Fibroblast of skin of right quadriceps (primary cell): ENCODE data around the gene LHX4.

Source experiments
- DNase-seq: peaks from one replicate; pipeline ENCODE4 v3.0.0-alpha.2; 2013

LHX4 gene

GRCh38 chr1:180275726-180276125, 45.7 kb downstream of the LHX4 start:
- no peak for DNase-seq

DNA sequence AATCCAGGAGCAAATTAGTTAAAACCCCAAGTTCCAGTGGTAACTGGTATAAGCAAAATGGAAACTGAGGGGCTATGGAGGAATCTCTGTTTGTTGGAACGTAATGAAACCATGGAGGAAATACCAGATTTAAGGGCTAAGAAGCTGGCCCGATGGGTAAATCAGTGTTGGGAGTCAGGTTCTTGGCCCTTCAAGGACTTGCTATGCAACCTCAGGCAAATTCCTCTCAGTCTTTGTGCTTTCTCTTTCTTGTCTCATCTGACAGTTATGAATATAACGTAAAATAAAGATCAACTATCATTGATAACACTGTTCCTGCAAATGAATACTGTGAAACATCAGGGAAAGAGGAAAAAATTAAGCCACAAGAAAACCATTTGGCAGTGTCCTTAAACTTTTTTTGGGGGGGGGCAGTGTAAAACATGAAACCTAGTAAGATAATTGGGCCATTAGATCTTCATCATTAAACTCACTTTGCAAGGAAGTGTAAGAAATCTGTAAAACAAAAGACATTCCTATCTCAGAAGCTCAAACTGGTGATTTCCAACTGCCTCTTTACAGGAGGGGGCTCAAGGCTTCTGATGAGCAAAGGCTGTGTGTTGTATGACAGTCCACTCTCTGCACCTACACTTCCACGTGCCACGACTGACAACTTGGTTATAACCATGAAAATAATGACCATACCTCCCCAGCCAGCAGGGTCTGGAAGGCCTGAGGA, 47.6 kb downstream of the LHX4 start:
- DNase-seq = no peak

DNA sequence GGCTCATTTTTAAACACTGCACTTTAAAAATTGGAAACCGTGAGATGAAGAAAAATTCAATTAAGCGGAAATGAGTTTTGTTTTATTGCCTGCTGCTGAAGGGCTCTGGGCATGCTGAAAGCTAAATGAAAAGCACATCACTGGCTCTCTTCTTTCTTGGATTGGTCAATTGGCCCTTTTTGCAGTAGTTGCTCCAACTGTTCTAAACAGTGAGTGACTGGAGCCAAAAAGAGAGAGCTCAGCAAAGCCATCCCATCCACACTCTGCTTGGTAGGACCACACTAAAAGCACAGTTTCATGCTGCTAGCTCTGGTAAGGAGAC, 48.1 kb downstream of the LHX4 start:
- no peak for DNase-seq

DNA sequence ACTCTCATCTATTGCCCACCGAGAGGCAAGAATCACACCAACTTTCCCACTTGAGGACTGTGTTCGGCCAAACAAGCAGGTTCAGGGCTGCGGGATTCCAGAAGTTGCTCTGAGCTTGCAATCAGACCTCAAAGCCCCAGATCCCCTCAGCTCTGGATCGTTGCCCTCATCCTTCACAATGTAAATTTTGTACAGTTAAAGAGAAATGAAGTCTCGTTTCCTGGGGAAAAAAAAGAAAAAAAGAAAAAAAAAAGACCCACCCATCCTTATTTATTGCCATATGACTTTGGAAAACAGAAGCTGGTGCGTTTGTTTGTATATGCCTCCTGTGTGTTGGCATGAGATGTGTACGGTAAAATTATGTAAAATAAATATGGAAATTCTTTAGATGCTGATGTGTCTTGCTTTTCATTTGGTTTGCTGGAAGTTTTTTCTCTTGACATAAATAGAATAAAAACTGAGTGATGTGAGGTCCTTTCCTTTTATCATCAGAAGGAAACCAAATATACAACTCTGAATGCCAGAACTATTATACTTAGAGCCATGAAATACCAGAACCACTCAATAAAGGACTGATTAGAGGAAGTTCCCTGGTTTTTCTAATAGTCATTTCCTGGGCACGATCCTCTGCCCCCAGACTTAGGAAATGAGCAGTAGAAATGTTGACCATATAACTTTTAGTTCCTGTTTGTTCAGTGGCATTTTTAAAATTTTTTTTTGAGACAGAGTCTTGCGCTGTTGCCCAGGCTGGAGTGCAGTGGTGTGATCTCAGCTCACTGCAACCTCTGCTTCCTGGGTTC, 48.7 kb downstream of the LHX4 start:
- DNase-seq = no peak

DNA sequence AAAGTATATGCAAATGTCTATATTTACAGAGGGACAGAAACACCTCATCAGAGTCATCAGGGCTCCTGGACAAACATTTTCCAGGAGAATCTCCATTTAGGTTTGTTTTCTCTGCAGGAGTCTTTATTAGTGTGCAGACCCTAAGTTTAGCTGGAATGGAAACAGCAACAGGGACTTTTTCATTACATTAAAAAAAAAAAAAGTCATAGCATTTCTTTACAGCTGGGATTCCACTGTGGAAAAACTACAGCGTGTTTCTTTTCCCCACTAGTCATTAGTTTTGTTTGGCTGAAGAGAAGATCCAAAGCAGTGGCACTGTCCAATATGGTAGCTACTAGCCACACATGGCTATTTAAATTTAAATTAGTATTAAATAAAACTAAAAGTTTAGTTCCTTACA, 49.6 kb downstream of the LHX4 start:
- no peak for DNase-seq

DNA sequence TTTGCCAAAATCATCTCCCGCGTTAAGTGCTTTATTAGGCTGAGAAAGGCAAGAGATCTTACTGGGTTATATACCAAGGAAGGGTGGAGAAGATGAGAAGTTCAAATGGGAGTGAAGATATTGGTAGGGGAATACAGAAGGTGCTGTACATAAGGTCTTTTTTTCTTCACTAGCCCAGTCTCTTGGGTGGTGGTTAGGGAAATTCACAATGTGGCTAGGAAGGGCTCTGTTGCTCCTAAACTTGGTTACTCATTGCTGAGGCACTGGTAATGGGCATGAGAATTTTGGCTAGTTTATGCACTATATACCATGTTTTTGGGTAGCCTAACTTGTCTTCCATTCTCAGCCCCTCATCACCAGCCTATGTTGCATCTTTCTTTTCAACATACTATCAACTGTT, 50.6 kb downstream of the LHX4 start:
- DNase-seq = no peak

- DNase-seq = no peak
These were observed 51.4 kb downstream of the LHX4 start for GRCh38 chr1:180281490-180281889.

DNA sequence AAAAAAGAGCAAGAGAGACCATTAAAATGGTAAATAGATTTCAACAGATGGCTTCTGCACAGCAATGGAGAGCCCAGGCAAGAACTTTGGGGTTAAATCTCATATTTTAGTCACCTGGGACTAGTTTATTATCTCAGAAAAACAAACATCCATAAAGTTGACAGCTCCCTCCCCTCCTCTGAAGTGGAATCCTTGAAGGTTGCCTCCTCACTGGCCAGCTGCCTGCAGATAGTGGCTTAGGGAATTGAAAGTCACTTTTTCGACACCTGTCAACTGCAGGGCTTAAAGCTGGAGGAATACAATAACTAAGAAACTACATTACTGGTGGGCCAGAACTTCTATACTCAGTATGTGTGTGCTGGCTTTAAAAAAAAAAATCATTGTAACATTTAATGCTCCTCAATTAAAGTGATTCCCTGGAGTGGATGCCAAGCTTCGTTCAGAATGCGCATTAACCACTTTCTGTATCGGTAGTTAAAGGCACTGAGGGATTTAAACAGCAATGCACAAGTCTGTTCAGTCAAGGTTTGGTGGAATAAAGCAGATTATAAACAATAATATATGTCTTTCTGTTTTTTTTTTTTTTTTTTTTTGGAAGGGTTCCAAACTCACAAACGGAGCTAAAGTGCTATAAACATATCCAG, 52.5 kb downstream of the LHX4 start:
- DNase-seq = no peak

DNA sequence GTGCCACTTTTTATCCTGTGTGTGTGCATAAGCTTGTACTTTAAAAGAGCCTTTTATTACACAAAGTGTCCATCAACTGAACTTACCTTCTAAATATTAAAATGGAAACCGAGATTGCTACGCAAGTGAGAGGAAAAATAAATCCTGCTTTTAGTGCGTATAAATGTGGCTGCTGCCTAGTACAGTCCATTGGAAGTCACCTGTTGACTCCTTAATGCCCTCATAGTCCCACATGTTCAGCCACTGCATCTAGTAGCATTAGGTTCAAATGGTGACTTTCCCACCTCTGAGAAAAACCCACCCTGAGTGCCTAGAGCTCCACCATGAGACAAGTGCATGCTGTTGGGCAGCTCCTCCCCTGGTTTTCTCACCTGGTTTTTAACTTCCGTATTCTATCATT, 53.0 kb downstream of the LHX4 start:
- DNase-seq = no peak

DNA sequence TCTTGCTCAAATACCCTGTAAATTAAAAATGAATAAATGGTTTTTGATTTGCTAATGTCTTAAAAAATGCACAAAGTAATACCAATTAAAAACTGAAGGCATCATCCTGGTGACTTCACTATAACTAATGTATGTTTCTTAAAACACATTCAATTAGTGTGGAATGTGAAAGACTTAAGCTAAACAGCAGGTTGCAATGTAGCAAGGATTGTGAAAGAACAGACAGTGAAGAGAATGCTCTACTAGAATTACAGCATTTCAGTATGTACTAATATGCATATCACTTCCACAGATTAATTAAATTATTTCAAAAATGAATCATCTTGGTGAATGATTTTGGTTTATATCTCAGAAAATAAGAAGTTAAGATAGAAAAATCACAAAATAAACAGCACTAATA, 56.4 kb downstream of the LHX4 start:
- no peak for DNase-seq

GRCh38 chr1:180287988-180288705, 58.1 kb downstream of the LHX4 start:
- no peak for DNase-seq

DNA sequence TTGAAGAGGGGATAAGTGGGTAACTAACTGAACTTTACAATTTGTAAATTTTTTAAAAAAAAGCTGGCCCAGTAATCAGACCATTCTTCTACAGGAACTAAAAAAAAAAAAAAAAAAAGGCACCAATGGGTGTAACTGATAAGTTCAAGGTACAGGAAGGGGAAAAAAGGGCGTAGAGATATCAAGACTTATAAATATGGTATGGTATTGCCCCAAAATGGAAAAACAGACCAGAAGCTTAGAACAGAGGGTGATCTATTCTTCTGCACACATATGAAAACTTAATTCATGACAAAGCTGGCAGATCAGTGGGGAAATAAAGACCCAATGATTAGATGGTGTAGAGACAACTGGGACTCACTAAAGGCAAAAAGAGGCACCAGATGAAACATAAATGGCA, 58.9 kb downstream of the LHX4 start:
- DNase-seq = no peak

GRCh38 chr1:180290265-180291001, 60.4 kb downstream of the LHX4 start:
- DNase-seq = no peak

DNA sequence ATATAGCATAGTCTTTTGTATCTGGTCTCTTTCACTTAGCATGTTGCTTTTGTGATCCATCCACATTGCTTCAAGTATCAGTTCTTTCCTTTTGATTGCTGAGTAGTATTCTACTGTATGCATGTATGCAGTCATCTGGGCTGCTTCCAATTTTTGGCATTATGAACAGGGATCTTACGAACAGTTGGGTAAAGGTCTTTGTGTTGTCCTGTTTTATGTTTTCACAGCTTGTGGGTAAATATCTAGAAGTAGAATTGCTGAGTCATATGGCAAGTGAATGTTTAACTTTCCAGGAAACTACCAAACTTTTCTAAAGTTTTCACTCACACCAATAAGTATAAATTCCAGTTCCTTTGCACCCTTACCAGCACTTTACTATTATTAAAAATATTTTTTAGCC, 60.9 kb downstream of the LHX4 start:
- DNase-seq = no peak

GRCh38 chr1:180294711-180295110, 64.6 kb downstream of the LHX4 start:
- DNase-seq = no peak

DNA sequence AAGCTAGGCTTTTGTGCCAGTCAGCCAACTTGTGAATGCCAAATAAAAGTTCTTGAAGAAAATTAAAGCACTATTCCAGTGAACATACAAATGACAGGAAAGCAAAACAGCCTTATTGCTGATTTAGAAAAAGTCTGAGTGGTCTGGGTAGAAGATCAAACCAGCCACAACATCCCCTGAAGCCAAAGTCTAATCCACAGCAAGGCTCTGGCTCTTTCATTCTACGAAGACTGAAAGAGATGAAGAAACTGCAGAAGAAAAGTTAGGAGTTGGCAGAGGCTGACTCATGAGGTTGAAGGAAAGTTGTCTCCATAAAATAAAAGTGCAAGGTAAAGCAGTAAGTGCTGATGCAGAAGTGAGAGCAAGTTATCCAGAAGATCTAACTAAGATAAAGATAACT, 65.9 kb downstream of the LHX4 start:
- no peak for DNase-seq

DNA sequence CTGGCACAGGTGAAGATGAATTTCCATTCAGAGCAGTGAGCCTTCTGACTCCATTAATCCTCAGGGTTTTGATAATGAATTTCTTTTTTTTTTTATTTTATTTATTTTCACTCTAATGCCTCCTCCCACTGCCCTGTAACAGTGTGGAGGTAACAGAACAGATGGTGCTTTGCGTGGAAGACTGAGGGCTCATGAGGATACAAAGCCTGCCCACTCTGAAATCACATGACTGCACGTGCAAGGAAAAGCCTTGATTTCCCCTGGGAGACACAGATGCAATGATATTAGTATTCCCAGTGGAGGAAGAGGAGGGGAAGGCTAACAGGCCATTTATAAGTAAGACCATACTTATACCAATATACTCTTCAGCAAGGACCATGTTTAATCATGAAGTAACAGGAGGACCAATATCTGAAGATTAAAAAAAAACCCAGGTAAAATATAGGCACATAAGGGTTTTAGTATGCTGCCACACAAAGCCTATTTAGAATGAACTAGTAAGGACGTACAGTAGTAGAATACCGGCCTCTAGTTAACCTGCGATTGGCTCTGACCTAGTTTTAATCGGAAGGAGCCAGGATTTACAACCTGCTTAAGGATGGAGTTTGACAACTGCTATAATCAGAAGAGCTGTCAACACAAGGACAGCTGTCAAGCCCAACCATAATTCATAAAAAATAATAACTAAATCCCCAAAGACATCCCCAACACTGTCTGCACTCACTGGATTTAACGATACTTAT, 69.6 kb downstream of the LHX4 start:
- no peak for DNase-seq

DNA sequence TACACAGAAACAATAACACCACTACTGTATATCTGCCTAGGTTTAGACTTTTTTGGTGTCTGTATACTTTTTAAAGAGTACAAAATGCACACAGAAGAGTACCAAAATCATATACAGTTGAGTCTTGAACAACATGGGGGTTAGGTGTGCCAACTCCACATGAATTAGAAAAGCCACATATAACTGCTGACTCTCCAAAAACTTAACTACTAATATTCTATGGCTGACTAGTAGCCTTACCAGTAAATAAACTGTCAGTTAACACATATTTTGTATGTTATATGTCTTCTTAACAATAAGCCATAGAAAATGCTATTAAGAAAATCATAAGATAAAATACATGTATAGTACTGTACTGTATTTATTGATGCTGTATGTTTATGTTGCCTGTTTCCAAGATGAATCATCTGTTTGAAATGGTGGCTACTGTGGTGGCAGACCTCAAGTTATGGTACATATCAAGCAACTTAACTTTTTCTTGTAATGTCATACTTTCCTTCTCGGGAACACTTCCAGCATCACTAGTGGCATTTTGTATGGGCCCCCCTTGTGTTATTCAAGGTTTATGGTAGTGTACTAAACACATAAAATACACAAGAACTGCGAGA, 71.2 kb downstream of the LHX4 start:
- DNase-seq = peak; percentile 50

GRCh38 chr1:180309338-180309737, 79.3 kb downstream of the LHX4 start:
- peak; percentile 71 for DNase-seq

DNA sequence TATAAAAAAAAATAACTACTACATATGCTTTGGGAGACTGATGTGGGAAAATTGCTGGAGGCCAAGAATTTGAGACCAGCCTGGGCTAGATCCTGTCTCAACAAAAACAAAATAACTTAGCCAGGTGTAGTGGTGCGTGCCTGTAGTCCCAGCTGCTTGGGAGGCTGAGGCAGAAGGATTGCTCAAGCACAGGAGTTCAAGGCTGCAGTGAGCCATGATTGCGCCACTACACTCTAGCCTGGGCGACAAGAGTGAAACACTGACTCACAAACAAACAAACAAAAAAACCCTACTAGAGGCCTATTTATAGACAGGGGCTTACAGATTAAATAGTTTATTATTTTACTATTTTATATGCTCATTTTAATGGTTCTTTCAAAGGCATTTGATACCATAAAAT, 80.0 kb downstream of the LHX4 start:
- DNase-seq = peak; percentile 18

DNA sequence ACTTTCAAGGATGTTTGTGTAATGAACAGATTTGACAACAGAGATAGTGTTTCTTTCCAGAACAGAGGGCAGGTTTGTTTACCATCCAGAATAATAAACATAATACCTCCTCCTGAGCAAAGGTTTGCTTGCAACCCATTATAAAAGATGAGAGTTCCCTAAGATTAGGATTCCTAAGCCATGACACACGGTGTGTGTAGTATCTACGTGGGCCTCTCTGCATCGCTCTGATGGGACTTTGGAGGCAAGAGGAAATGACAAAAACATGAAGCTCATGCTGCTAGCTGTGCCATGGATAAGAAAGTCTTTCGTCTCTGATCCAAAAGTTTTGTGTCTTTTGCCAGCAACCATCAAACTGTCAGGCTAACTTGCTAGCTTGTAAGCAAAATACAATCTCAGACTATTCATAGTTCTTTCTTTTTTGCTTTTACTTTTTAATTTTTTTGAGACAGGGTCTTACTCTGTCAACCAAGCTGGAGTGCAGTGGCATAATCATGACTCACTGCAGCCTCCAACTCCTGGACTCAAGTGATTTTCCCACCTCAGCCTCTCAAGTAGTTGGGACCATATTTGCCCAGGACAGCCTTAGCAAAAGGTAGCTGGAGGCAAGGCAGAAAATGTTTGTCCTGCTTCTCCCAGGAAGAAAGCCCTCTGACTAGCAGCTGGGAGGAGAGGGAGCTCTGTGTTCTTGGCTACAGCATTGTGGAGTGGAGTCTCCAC, 81.1 kb downstream of the LHX4 start:
- DNase-seq = peak; percentile 53
